CD4-positive, alpha-beta T cell treated with Interleukin-15 for 1 hour (primary cell): Measurements from ENCODE around the gene VSNL1.

Experiments
- DNase-seq: peaks from one replicate; pipeline ENCODE4 v3.0.0-alpha.2; 2020

Gene VSNL1

GRCh38 chr2:17616405-17616804, 75.9 kb downstream of the VSNL1 start:
- no peak for DNase-seq

GRCh38 chr2:17617516-17617915, 77.0 kb downstream of the VSNL1 start:
- DNase-seq = no peak

- DNase-seq = no peak
These were observed 77.5 kb downstream of the VSNL1 start for GRCh38 chr2:17617955-17618354.

GRCh38 chr2:17620280-17620679, 79.8 kb downstream of the VSNL1 start:
- DNase-seq = no peak

GRCh38 chr2:17620841-17621240, 80.3 kb downstream of the VSNL1 start:
- DNase-seq = no peak

- DNase-seq = no peak
These were observed 81.3 kb downstream of the VSNL1 start for GRCh38 chr2:17621781-17622180.

GRCh38 chr2:17625446-17625845, 85.0 kb downstream of the VSNL1 start:
- DNase-seq = no peak

- no peak for DNase-seq
These were observed 86.5 kb downstream of the VSNL1 start for GRCh38 chr2:17626986-17627385.

GRCh38 chr2:17627434-17627833, 86.9 kb downstream of the VSNL1 start:
- no peak for DNase-seq

GRCh38 chr2:17628349-17629261, 88.1 kb downstream of the VSNL1 start:
- no peak for DNase-seq

GRCh38 chr2:17630089-17630488, 89.6 kb downstream of the VSNL1 start:
- DNase-seq = no peak

GRCh38 chr2:17634997-17635396, 94.5 kb downstream of the VSNL1 start:
- DNase-seq = no peak

- no peak for DNase-seq
These were observed 95.8 kb downstream of the VSNL1 start for GRCh38 chr2:17636257-17636656.

GRCh38 chr2:17637131-17637906, 96.8 kb downstream of the VSNL1 start:
- no peak for DNase-seq

- DNase-seq = no peak
These were observed 97.8 kb downstream of the VSNL1 start for GRCh38 chr2:17638196-17638743.

- DNase-seq = no peak
These were observed 99.9 kb downstream of the VSNL1 start for GRCh38 chr2:17640406-17640805.

GRCh38 chr2:17643031-17643615, 102.6 kb downstream of the VSNL1 start:
- peak; percentile 48 for DNase-seq

GRCh38 chr2:17644997-17645720, 104.7 kb downstream of the VSNL1 start:
- DNase-seq = no peak

GRCh38 chr2:17646081-17646554, 105.6 kb downstream of the VSNL1 start:
- peak; percentile 24 for DNase-seq

GRCh38 chr2:17646838-17647701, 106.6 kb downstream of the VSNL1 start:
- no peak for DNase-seq

GRCh38 chr2:17648581-17648980, 108.1 kb downstream of the VSNL1 start:
- DNase-seq = no peak
